Ishikawa (cell line): ENCODE results near the gene RAB17.

ENCODE experiments used
- CEBPB ChIP-seq: IDR thresholded peaks from 2 replicates; pipeline ENCODE4 v1.6.1; 2012
- CREB1 ChIP-seq: IDR thresholded peaks from 2 replicates; pipeline ENCODE4 v1.6.1; 2012; ENCODE audit warnings: low read depth
- EGR1 ChIP-seq: IDR thresholded peaks from 2 replicates; pipeline ENCODE4 v1.6.1; 2012
- EP300 ChIP-seq: IDR thresholded peaks from 2 replicates; pipeline ENCODE4 v1.6.1; 2012; ENCODE audit warnings: borderline replicate concordance
- FOXM1 ChIP-seq: IDR thresholded peaks from 2 replicates; pipeline ENCODE4 v1.6.1; 2012; ENCODE audit warnings: low read depth, borderline replicate concordance
- NFIC ChIP-seq: IDR thresholded peaks from 2 replicates; pipeline ENCODE4 v1.6.1; 2012
- RAD21 ChIP-seq: IDR thresholded peaks from 2 replicates; pipeline ENCODE4 v1.6.1; 2012; ENCODE audit warnings: low read depth
- TAF1 ChIP-seq: IDR thresholded peaks from 2 replicates; pipeline ENCODE4 v1.6.1; 2012; ENCODE audit warnings: low read depth, mild to moderate bottlenecking
- TCF12 ChIP-seq: IDR thresholded peaks from 2 replicates; pipeline ENCODE4 v1.6.1; 2012; ENCODE audit warnings: low read depth
- TEAD4 ChIP-seq: IDR thresholded peaks from 2 replicates; pipeline ENCODE4 v1.6.1; 2012
- YY1 ChIP-seq: IDR thresholded peaks from 2 replicates; pipeline ENCODE4 v1.6.1; 2012; ENCODE audit warnings: low read depth
- ZBTB7A ChIP-seq: IDR thresholded peaks from 2 replicates; pipeline ENCODE4 v1.6.1; 2012; ENCODE audit warnings: low read depth
- TF ChIP-seq, protein P1 (sequence below): IDR thresholded peaks from 2 replicates; pipeline ENCODE4 v1.6.1; 2012
- TF ChIP-seq, protein P2 (sequence below): IDR thresholded peaks from 2 replicates; pipeline ENCODE4 v1.6.1; 2012
- TF ChIP-seq, protein P3 (sequence below): IDR thresholded peaks from 2 replicates; pipeline ENCODE4 v1.6.1; 2012; ENCODE audit warnings: low read depth, mild to moderate bottlenecking

The RAB17 gene

DNA sequence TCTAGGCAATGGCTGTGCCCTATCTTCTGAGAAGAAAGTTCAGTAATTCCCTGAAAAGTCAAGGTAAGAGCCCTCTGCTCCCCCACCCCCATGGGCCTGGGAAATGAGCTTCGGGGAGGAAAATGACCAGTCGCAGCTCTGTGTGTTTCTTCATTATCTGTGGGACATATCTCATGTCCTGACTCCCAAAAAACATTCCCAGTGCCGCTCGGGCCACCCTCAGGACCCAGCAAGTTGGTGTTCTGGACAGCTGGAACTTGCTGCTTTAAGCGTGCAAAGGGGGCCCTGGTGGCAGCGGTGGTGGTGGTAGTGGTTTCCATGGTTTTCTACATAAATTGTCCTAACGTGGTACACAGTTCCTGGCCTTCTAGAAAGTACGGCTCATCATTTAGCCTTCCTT, 41.3 kb downstream of the RAB17 start:
- TF ChIP-seq CEBPB (no peak), ZBTB7A (no peak), FOXM1 (no peak), NFIC (no peak), TAF1 (no peak), TCF12 (no peak), EP300 (no peak), TEAD4 (no peak), YY1 (no peak), EGR1 (no peak), CREB1 (no peak), RAD21 (no peak)
- TF ChIP-seq, protein P1, sequence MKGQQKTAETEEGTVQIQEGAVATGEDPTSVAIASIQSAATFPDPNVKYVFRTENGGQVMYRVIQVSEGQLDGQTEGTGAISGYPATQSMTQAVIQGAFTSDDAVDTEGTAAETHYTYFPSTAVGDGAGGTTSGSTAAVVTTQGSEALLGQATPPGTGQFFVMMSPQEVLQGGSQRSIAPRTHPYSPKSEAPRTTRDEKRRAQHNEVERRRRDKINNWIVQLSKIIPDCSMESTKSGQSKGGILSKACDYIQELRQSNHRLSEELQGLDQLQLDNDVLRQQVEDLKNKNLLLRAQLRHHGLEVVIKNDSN = no peak
- TF ChIP-seq, protein P2, sequence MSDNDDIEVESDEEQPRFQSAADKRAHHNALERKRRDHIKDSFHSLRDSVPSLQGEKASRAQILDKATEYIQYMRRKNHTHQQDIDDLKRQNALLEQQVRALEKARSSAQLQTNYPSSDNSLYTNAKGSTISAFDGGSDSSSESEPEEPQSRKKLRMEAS = no peak
- TF ChIP-seq, protein P3, sequence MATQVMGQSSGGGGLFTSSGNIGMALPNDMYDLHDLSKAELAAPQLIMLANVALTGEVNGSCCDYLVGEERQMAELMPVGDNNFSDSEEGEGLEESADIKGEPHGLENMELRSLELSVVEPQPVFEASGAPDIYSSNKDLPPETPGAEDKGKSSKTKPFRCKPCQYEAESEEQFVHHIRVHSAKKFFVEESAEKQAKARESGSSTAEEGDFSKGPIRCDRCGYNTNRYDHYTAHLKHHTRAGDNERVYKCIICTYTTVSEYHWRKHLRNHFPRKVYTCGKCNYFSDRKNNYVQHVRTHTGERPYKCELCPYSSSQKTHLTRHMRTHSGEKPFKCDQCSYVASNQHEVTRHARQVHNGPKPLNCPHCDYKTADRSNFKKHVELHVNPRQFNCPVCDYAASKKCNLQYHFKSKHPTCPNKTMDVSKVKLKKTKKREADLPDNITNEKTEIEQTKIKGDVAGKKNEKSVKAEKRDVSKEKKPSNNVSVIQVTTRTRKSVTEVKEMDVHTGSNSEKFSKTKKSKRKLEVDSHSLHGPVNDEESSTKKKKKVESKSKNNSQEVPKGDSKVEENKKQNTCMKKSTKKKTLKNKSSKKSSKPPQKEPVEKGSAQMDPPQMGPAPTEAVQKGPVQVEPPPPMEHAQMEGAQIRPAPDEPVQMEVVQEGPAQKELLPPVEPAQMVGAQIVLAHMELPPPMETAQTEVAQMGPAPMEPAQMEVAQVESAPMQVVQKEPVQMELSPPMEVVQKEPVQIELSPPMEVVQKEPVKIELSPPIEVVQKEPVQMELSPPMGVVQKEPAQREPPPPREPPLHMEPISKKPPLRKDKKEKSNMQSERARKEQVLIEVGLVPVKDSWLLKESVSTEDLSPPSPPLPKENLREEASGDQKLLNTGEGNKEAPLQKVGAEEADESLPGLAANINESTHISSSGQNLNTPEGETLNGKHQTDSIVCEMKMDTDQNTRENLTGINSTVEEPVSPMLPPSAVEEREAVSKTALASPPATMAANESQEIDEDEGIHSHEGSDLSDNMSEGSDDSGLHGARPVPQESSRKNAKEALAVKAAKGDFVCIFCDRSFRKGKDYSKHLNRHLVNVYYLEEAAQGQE = no peak

DNA sequence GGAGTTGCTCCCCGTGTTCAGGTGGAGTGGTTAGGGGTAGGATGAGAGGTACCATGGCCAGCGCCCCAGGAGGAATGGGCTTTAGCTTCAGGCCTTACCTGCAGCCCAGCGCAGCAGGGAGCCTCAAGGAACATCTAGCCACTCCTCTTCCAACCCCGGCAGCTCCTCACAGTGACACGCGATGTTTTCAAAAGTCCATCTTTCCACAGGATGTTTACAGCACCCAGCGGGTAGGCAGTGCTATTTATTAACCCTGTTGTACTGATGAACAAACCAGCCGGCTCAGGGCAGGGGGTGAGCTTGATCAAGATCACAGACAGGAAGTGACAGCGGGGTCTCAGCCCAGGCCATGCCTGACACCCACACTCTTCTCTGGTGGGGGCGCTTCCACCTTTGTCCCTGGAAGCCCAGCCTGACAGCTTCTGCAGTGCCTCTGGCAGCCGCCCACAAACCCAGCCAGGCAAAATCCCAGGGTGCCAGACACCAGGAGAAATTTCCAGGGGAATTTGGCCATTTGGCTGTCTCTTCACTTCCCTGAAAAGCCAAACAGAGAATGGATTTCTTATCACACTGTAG, 42.6 kb downstream of the RAB17 start:
- TF ChIP-seq, protein P3 = peak; percentile 84
- TF ChIP-seq, protein P1 = no peak
- no peak for TF ChIP-seq CREB1
- TF ChIP-seq FOXM1 = no peak

- TF ChIP-seq YY1 (no peak), EGR1 (no peak), EP300 (no peak), FOXM1 (no peak), TEAD4 (no peak), CREB1 (no peak), TAF1 (no peak), ZBTB7A (no peak), TCF12 (no peak), NFIC (no peak), CEBPB (no peak), RAD21 (no peak)
- TF ChIP-seq, protein P2 = no peak
- TF ChIP-seq, protein P3 = no peak
- TF ChIP-seq, protein P1 = no peak
Measured at GRCh38 chr2:237546876-237547395, 43.6 kb downstream of the RAB17 start.
